ENCODE data around the gene CPEB2. TPM values are rescaled to one million over a fixed set of nuclear protein-coding genes. Genes with fewer than 3 reads are reported as not detected.

The CPEB2 gene
- total RNA-seq, 1 donor from 2014 or later = 3.5 TPM

DNA sequence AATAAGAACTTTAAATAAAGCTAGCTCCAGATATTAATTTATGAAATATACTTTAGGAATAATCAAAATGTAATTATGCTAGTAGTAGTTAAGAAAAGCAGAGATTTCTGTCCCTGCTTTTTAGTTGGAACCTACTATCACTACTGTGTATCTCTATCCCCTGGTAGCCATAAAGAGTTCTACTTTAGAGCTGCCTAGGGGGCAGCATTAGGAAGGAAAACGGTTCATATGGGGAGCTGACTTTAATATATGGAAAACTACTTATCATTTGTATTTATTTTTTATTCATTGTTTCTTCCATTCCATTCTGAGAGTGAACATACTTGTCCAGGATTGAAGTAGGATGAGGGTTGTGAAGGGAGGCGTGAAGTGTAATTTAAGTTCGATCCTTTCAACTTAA lies 40.9 kb downstream of the CPEB2 start:
- no peak for DNase-seq (ENCODE audit: low read depth)
- H3K4me3 ChIP-seq (ENCODE audit: low read depth, low read length) = no peak overlapping the region
- peak; percentile 32 for TF ChIP-seq CTCF (conservative IDR thresholded peaks at IDR 0.05; ENCODE audit: low read depth, low read length)

DNA sequence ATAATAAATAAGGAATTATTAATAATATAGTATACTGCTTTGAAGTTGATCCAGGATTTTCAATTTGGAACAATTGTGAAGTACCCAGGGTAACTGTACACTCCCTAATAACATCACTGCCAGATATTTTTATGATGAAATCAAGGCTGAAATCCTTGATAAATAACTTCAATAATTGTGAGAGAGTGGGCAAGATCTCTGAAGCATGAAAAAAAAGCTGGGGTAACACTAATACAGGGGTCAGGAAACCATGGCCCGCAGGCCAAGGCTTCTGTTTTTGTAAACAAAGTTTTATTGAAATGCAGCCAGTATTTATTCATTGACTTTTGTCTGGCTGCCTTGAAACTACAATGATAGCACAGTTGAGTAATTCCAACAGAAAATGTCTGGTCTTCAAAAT lies 41.6 kb downstream of the CPEB2 start:
- TF ChIP-seq CTCF (conservative IDR thresholded peaks at IDR 0.05; ENCODE audit: low read depth, low read length) = no peak
- no peak for DNase-seq (ENCODE audit: low read depth)
- H3K4me3 ChIP-seq (ENCODE audit: low read depth, low read length) = no peak overlapping the region

- no peak for DNase-seq (ENCODE audit: low read depth)
- no peak for TF ChIP-seq CTCF (conservative IDR thresholded peaks at IDR 0.05; ENCODE audit: low read depth, low read length)
- no peak overlapping the region for H3K4me3 ChIP-seq (ENCODE audit: low read depth, low read length)
Measured at GRCh38 chr4:15054541-15054940, 52.3 kb downstream of the CPEB2 start.

DNA sequence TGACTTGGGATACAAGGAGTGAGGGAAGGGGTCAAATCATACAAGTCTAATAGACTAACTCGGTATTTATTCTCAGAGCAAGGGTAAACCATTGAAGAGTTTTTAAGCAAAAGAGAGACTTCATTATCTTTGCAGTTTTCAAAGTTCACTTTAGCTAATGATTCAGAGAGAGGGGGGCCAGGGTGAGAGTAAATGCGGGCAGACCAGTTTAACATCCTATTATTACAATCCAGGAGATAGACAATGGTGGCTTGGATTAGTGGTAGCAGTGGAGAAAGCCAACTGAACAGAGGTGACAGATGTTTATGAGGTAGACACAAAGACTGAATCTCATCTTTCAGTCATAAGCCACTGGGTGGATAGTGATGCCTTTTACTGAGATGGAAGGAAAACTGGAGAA lies 57.9 kb downstream of the CPEB2 start:
- no peak overlapping the region for H3K4me3 ChIP-seq (ENCODE audit: low read depth, low read length)
- no peak for DNase-seq (ENCODE audit: low read depth)
- no peak for TF ChIP-seq CTCF (conservative IDR thresholded peaks at IDR 0.05; ENCODE audit: low read depth, low read length)

GRCh38 chr4:15063341-15063740 lies 61.1 kb downstream of the CPEB2 start:
- H3K4me3 ChIP-seq (ENCODE audit: low read depth, low read length) = no peak overlapping the region
- DNase-seq (ENCODE audit: low read depth) = no peak
- no peak for TF ChIP-seq CTCF (conservative IDR thresholded peaks at IDR 0.05; ENCODE audit: low read depth, low read length)

DNA sequence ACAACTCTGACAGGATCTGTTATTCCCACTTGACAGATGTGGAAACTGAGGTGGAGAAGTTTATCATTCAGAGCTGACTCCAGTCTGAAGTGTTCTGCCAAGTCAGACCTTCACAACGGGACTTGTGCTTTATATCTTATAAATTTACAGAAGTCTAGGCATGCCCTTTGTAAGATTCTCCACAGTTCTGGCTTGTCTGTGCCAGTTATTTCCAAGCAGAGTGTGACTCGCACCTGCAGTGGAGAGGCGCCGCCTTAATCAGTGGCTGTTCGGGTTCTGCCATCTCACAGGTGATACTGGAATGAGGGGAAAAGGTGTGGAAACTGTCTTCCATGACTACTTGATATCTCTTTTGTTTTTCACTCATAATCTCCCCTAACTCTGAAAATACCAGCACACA lies 63.2 kb downstream of the CPEB2 start:
- DNase-seq (ENCODE audit: low read depth) = no peak
- TF ChIP-seq CTCF (conservative IDR thresholded peaks at IDR 0.05; ENCODE audit: low read depth, low read length) = no peak
- H3K4me3 ChIP-seq (ENCODE audit: low read depth, low read length) = no peak overlapping the region

DNA sequence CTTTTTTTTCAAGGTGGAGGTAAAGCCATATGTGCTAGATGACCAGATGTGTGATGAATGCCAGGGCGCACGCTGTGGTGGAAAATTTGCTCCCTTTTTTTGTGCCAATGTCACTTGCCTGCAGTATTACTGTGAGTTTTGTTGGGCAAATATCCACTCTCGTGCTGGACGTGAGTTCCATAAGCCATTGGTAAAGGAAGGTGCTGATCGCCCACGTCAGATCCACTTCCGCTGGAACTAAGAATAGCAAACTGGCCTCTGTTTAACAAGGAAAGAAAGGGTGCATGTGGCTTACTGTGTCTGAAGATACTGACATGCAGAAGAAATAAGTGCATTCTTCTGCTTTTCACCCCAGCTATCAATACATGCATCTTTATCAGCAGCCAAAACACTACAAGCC lies 63.9 kb downstream of the CPEB2 start:
- no peak for TF ChIP-seq CTCF (conservative IDR thresholded peaks at IDR 0.05; ENCODE audit: low read depth, low read length)
- DNase-seq (ENCODE audit: low read depth) = no peak
- no peak overlapping the region for H3K4me3 ChIP-seq (ENCODE audit: low read depth, low read length)
